NCI-H1105 (cell line): ENCODE data around the gene GRAMD1A.

Source experiments
- DNase-seq: peaks from one replicate; lab custom pipeline; 2025; lab: John Stamatoyannopoulos, UW

The GRAMD1A gene

GRCh38 chr19:35075202-35076025 lies 75.3 kb downstream of the GRAMD1A start:
- DNase-seq, result no peak

DNA sequence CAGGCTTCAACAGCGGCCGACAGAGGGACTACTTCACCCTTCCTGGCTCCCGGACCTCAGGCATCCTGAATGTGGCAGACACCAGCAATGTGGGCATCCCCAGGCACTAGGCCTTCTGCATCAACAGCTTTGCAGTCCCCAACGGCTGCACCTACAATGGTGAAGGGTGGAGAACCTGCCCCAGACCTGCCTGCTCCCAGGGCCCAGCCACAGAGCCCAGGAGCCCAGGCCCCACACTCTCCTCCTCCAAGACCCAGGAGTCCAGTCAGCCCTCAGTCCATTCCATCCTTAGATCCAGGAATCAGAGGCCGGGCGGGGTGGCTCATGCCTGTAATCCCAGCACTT lies 75.9 kb downstream of the GRAMD1A start:
- no peak for DNase-seq
